Measurements from ENCODE around the gene BSPH1.
"Not testable (repeated sequence)": the region's sequence is repeated elsewhere in the genome, so short reads cannot be mapped to it uniquely, and the experiment has no call there.

Gene BSPH1

DNA sequence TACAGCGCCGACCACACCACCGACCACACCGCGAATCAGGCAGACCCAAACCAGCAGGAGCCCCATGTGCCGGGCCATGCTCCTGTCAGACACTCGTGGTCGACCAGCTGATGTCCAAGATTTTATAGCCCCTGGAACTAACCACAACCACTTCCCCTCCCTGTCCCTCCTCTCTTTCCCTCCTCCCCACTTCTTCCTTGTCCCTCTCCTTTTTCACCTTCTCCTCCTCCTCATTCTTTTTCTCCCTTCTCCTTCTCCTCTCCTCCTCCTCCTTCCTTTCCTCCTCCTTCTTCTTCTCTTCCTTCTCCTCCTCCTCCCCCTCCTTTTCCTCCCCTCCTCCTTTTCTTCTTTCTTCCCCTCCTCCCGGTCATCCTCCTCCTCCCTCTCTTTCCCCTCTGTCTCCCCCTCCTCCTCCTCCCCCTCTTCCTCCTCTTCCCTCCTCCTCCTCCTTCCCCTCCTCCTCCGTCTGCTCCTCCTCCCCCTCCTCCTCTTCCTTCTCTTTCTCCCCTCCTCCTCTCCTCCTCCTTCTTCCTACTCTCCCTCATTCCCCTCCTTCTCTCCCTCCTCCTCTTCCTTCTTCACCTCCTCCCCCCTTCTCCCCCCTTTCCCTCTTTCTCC, 670 bp downstream of the BSPH1 start (continued):
- TF ChIP-seq, protein P1, sequence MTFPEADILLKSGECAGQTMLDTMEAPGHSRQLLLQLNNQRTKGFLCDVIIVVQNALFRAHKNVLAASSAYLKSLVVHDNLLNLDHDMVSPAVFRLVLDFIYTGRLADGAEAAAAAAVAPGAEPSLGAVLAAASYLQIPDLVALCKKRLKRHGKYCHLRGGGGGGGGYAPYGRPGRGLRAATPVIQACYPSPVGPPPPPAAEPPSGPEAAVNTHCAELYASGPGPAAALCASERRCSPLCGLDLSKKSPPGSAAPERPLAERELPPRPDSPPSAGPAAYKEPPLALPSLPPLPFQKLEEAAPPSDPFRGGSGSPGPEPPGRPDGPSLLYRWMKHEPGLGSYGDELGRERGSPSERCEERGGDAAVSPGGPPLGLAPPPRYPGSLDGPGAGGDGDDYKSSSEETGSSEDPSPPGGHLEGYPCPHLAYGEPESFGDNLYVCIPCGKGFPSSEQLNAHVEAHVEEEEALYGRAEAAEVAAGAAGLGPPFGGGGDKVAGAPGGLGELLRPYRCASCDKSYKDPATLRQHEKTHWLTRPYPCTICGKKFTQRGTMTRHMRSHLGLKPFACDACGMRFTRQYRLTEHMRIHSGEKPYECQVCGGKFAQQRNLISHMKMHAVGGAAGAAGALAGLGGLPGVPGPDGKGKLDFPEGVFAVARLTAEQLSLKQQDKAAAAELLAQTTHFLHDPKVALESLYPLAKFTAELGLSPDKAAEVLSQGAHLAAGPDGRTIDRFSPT (tag by site-specific recombination; IDR thresholded peaks at IDR 0.05) = 0 out of 2 replicates have a peak, but pooled peaks have one; percentile 6

- H3K36me3 ChIP-seq (ENCODE audit: control insufficient read depth in 2 of 2, insufficient read depth in 1 of 2, low read length in 2 of 2) = no peaks in the 10 kb centered on the region
- no peaks in the 10 kb centered on the region for H3K4me1 ChIP-seq (ENCODE audit: control insufficient read depth, insufficient read depth, low read length)
- ChIA-PET CTCF (interaction anchor here (0.7 to 1.8 kb wide), 3 partner anchors 10 to 129 kb away, joined by 3 to 10 read pairs (median 5); no protein-coding TSS in a partner anchor), POLR2A (no interaction called here)
- no peaks in the 10 kb centered on the region for H3K9me3 ChIP-seq (ENCODE audit: control insufficient read depth, insufficient read depth, low read depth, low read length)
- TF ChIP-seq WT1 (tag by site-specific recombination; IDR thresholded peaks at IDR 0.05) = no peak
- no peak for TF ChIP-seq ZNF558 (tag by site-specific recombination; IDR thresholded peaks at IDR 0.05)
- no peak for TF ChIP-seq KLF16 (tag by site-specific recombination; IDR thresholded peaks at IDR 0.05)
- H3K27ac ChIP-seq (ENCODE audit: extremely low read depth, low read depth, low read length) = no peak overlapping the region
- no peak overlapping the region for H3K4me3 ChIP-seq (ENCODE audit: low read depth, low read length)
Measured at GRCh38 chr19:47973529-47973928, 18.4 kb downstream of the BSPH1 start.

DNA sequence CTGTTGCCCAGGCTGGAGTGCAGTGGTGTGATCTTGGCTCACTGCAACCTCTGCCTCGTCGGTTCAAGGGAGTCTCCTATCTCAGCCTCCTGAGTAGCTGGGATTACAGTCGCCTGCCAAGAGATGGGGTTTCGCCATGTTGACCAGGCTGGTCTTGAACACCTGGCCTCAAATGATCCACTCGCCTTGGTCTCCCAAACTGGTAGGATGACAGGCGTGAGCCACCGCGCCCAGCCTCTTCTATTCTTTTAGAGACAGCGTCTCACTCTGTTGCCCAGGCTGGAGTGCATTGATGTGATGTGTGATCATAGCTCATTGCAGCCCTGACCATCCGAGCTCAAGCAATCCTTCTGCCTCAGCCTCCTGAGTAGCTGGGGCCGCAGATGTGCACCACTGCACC, 36.0 kb downstream of the BSPH1 start:
- H3K4me1 ChIP-seq (ENCODE audit: control insufficient read depth, insufficient read depth, low read length); H3K9me3 ChIP-seq (ENCODE audit: control insufficient read depth, insufficient read depth, low read depth, low read length); H3K27ac ChIP-seq (ENCODE audit: extremely low read depth, low read depth, low read length); H3K36me3 ChIP-seq (ENCODE audit: control insufficient read depth in 2 of 2, insufficient read depth in 1 of 2, low read length in 2 of 2); CTCF ChIA-PET; H3K4me3 ChIP-seq (ENCODE audit: low read depth, low read length); POLR2A ChIA-PET: not testable (repeated sequence)

DNA sequence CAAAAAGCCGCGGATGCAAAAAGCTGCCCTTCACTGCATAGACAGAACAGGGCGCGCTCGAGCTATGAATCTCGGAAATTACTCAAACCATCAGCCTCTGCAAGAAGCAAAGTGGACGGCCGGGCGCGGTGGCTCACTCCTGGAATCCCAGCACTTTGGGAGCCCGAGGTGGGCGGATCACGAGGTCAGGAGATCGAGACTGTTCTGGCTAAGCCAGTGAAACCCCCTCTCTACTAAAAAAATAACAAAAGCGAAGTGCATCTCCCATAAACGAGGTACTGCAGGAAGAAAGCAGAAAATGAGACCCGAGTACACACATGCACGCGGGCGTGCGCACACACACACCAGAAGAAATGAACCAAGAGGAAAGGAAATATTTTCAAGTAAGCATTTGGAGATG, 39.8 kb downstream of the BSPH1 start:
- CTCF ChIA-PET, POLR2A ChIA-PET: not testable (repeated sequence)

DNA sequence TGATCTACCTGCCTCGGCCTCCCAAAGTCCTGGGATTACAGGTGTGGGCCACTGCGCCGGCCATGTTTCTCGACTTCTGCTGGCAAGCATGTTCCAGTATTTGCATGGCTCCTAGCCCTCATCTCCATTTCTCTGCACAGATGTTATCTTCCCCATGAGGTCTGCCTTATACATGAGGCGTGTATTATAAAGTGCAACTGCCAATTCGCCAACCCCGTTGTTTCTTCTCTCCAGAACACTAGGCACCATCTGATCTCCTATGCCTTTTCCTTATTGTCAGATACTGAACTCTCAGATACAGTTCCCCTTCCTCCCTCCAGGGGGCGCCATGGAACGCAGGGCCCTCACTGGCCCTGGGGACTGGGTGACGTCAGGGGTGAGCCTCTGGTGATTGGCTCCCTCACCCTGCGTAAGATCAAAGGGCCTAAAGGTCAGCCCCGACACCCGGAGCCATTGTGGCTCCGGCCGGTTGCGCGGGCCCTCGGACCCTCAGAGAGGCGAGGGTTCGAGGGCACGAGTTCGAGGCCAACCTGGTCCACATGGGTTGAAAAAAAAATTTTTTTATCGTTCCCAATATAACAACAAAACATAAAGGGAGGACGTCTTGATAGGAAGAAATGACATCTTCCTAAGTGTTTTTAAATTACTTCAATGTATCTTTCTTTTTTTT, 42.0 kb downstream of the BSPH1 start:
- CTCF ChIA-PET; POLR2A ChIA-PET; H3K4me1 ChIP-seq (ENCODE audit: control insufficient read depth, insufficient read depth, low read length); H3K36me3 ChIP-seq (ENCODE audit: control insufficient read depth in 2 of 2, insufficient read depth in 1 of 2, low read length in 2 of 2); H3K9me3 ChIP-seq (ENCODE audit: control insufficient read depth, insufficient read depth, low read depth, low read length); H3K27ac ChIP-seq (ENCODE audit: extremely low read depth, low read depth, low read length); H3K4me3 ChIP-seq (ENCODE audit: low read depth, low read length): not testable (repeated sequence)

More for the DNA sequence above, 39.8 kb downstream of the BSPH1 start:
- H3K9me3 ChIP-seq (ENCODE audit: control insufficient read depth, insufficient read depth, low read depth, low read length); H3K4me1 ChIP-seq (ENCODE audit: control insufficient read depth, insufficient read depth, low read length); H3K27ac ChIP-seq (ENCODE audit: extremely low read depth, low read depth, low read length); H3K36me3 ChIP-seq (ENCODE audit: control insufficient read depth in 2 of 2, insufficient read depth in 1 of 2, low read length in 2 of 2); H3K4me3 ChIP-seq (ENCODE audit: low read depth, low read length): not testable (repeated sequence)

DNA sequence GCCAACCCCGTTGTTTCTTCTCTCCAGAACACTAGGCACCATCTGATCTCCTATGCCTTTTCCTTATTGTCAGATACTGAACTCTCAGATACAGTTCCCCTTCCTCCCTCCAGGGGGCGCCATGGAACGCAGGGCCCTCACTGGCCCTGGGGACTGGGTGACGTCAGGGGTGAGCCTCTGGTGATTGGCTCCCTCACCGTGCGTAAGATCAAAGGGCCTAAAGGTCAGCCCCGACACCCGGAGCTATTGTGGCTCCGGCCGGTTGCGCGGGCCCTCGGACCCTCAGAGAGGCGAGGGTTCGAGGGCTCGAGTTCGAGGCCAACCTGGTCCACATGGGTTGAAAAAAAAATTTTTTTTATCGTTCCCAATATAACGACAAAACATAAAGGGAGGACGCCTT, 63.4 kb downstream of the BSPH1 start:
- POLR2A ChIA-PET; H3K27ac ChIP-seq (ENCODE audit: extremely low read depth, low read depth, low read length); H3K36me3 ChIP-seq (ENCODE audit: control insufficient read depth in 2 of 2, insufficient read depth in 1 of 2, low read length in 2 of 2); H3K9me3 ChIP-seq (ENCODE audit: control insufficient read depth, insufficient read depth, low read depth, low read length); CTCF ChIA-PET; H3K4me3 ChIP-seq (ENCODE audit: low read depth, low read length); H3K4me1 ChIP-seq (ENCODE audit: control insufficient read depth, insufficient read depth, low read length): not testable (repeated sequence)

DNA sequence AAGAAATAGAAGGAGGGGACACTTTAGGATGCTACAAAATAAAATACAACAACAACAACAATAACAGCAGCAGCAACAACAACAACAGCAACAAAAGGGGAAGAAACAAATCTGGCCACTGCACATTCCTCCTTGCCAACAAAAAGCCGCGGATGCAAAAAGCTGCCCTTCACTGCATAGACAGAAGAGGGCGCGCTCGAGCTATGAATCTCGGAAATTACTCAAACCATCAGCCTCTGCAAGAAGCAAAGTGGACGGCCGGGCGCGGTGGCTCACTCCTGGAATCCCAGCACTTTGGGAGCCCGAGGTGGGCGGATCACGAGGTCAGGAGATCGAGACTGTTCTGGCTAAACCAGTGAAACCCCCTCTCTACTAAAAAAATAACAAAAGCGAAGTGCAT, 71.9 kb downstream of the BSPH1 start:
- H3K4me1 ChIP-seq (ENCODE audit: control insufficient read depth, insufficient read depth, low read length); POLR2A ChIA-PET; H3K36me3 ChIP-seq (ENCODE audit: control insufficient read depth in 2 of 2, insufficient read depth in 1 of 2, low read length in 2 of 2); H3K27ac ChIP-seq (ENCODE audit: extremely low read depth, low read depth, low read length); CTCF ChIA-PET; H3K4me3 ChIP-seq (ENCODE audit: low read depth, low read length); H3K9me3 ChIP-seq (ENCODE audit: control insufficient read depth, insufficient read depth, low read depth, low read length): not testable (repeated sequence)
- TF ChIP-seq ZNF654 (tag by site-specific recombination; IDR thresholded peaks at IDR 0.05; ENCODE audit: low read depth) = peak; percentile 16; the same call in 1 of the 2 replicates
